ENCODE data around the gene ADAMTS18. TPM values are rescaled to one million over a fixed set of nuclear protein-coding genes. Genes with fewer than 3 reads are reported as not detected.

Gene ADAMTS18
- total RNA-seq, 2 donors from 2014 or later: not detected

- H3K4me3 ChIP-seq: no peak overlapping the region
- H3K27me3 ChIP-seq: no peaks in the 10 kb centered on the region
- DNase-seq (ENCODE audit: low spot score): no peak
- H3K36me3 ChIP-seq: no peaks in the 10 kb centered on the region
- no peaks in the 10 kb centered on the region for H3K9me3 ChIP-seq
- H3K4me1 ChIP-seq: no peaks in the 10 kb centered on the region
- TF ChIP-seq, protein P1, sequence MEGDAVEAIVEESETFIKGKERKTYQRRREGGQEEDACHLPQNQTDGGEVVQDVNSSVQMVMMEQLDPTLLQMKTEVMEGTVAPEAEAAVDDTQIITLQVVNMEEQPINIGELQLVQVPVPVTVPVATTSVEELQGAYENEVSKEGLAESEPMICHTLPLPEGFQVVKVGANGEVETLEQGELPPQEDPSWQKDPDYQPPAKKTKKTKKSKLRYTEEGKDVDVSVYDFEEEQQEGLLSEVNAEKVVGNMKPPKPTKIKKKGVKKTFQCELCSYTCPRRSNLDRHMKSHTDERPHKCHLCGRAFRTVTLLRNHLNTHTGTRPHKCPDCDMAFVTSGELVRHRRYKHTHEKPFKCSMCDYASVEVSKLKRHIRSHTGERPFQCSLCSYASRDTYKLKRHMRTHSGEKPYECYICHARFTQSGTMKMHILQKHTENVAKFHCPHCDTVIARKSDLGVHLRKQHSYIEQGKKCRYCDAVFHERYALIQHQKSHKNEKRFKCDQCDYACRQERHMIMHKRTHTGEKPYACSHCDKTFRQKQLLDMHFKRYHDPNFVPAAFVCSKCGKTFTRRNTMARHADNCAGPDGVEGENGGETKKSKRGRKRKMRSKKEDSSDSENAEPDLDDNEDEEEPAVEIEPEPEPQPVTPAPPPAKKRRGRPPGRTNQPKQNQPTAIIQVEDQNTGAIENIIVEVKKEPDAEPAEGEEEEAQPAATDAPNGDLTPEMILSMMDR (IDR thresholded peaks at IDR 0.05): no peak
- H3K27ac ChIP-seq: no peak overlapping the region
These were observed 102.8 kb downstream of the ADAMTS18 start for GRCh38 chr16:77331802-77332586.

GRCh38 chr16:77331043-77331442 lies 103.8 kb downstream of the ADAMTS18 start:
- no peaks in the 10 kb centered on the region for H3K9me3 ChIP-seq
- no peaks in the 10 kb centered on the region for H3K36me3 ChIP-seq
- no peak overlapping the region for H3K27ac ChIP-seq
- no peak for DNase-seq (ENCODE audit: low spot score)
- TF ChIP-seq, protein P1 (IDR thresholded peaks at IDR 0.05): no peak
- no peaks in the 10 kb centered on the region for H3K27me3 ChIP-seq
- no peak overlapping the region for H3K4me3 ChIP-seq
- H3K4me1 ChIP-seq: no peaks in the 10 kb centered on the region

- Histone ChIP-seq H3K27ac (no peak overlapping the region), H3K4me1 (no peaks in the 10 kb centered on the region), H3K4me3 (no peak overlapping the region), H3K27me3 (no peaks in the 10 kb centered on the region), H3K9me3 (no peaks in the 10 kb centered on the region), H3K36me3 (no peaks in the 10 kb centered on the region)
- TF ChIP-seq, protein P1 (IDR thresholded peaks at IDR 0.05): no peak
- no peak for DNase-seq (ENCODE audit: low spot score)
These were observed 104.3 kb downstream of the ADAMTS18 start for GRCh38 chr16:77330332-77331042.

DNA sequence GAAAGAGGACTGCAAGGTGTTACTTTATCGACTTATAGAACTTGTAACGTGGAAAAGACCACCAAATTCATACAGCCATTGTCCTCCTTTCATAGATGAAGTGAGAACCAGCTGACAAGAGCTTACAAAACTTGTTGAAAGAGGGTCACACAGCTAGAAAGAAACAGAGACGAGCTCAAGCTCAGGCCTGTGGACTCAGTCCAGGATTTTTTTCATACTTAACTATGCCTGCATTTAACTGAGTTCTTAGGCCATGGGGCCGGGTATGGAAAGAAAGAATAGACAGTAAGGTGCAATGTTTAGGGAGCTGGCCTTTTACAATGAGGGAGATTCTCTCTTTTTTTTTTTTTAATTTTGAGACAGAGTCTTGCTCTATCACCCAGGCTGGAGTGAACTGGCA lies 106.1 kb downstream of the ADAMTS18 start:
- Histone ChIP-seq H3K36me3 (no peaks in the 10 kb centered on the region), H3K4me3 (no peak overlapping the region), H3K27ac (no peak overlapping the region), H3K4me1 (no peaks in the 10 kb centered on the region), H3K9me3 (no peaks in the 10 kb centered on the region), H3K27me3 (no peaks in the 10 kb centered on the region)
- DNase-seq (ENCODE audit: low spot score): no peak
- TF ChIP-seq, protein P1 (IDR thresholded peaks at IDR 0.05): no peak

DNA sequence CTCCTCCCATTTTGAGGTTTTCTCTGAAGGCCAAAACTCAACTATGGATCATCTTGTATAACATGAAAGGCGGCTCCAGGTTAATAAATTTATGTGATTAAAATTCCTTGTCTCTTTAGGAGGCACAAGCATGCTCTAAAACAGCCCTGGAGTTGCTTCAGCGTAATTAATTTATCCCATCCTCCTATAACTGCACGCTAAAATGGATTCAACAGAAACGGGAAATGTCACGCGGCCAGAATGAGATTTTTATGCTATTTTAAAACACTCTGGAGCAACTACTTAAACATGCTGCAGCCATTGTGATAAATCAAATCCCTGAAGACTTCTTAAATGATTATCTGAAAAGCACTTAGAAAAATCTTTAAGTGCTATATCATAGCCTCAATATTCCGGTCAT lies 106.6 kb downstream of the ADAMTS18 start:
- Histone ChIP-seq H3K9me3 (no peaks in the 10 kb centered on the region), H3K36me3 (no peaks in the 10 kb centered on the region), H3K4me3 (no peak overlapping the region), H3K4me1 (no peaks in the 10 kb centered on the region), H3K27ac (no peak overlapping the region), H3K27me3 (no peaks in the 10 kb centered on the region)
- DNase-seq (ENCODE audit: low spot score): no peak
- TF ChIP-seq, protein P1 (IDR thresholded peaks at IDR 0.05): no peak

All from right atrium auricular region (tissue), 2 donors.